D721Med (cell line): ENCODE results near the gene TTC23.

Experiments
- DNase-seq: peaks from one replicate; pipeline ENCODE4 v3.0.0; 2011; ENCODE audit warnings: low spot score; ENCODE audit not compliant: insufficient read length
- FAIRE-seq: peaks from 2 replicates; lab custom pipeline; 2011; peaks lifted over from hg19 to GRCh38; lab: Jason Lieb, UNC
- CTCF ChIP-seq: IDR thresholded peaks from 2 replicates; pipeline ENCODE4 v1.5.1; 2012; ENCODE audit warnings: mild to moderate bottlenecking, control low read depth; ENCODE audit not compliant: insufficient read depth; ENCODE audit errors: missing control alignments

TTC23 gene

GRCh38 chr15:99265541-99266070 lies 16.2 kb upstream of the TTC23 start:
- no peak for DNase-seq
- TF ChIP-seq CTCF = no peak
- FAIRE-seq = no peak

- no peak for TF ChIP-seq CTCF
- FAIRE-seq (no peak), DNase-seq (no peak)
Observed at GRCh38 chr15:99264125-99264524, 14.7 kb upstream of the TTC23 start.

- FAIRE-seq (no peak), DNase-seq (no peak)
- no peak for TF ChIP-seq CTCF
Observed at GRCh38 chr15:99257107-99257750, 7.8 kb upstream of the TTC23 start.

GRCh38 chr15:99253381-99254090 lies 4.2 kb upstream of the TTC23 start:
- DNase-seq (no peak), FAIRE-seq (no peak)
- TF ChIP-seq CTCF = no peak

- no peak for TF ChIP-seq CTCF
- no peak for FAIRE-seq
- no peak for DNase-seq
Observed at GRCh38 chr15:99252326-99252725, 2.9 kb upstream of the TTC23 start.

GRCh38 chr15:99250857-99251841 lies 1.8 kb upstream of the TTC23 start, which contains the start of gene LRRC28:
LRRC28 (plus strand) TSS chr15:99251481; CDS start chr15:99255958, 4,477 bp downstream.
- peak; percentile 49 for DNase-seq
- no peak for TF ChIP-seq CTCF
- FAIRE-seq = peak; percentile 16
